NT2/D1 (cell line): Measurements from ENCODE around the gene DALRD3.

Source experiments
- SUZ12 ChIP-seq: IDR thresholded peaks from 2 replicates; pipeline ENCODE4 v1.6.1; 2011; ENCODE audit not compliant: insufficient read length, insufficient read depth; ENCODE audit errors: extremely low read depth
- YY1 ChIP-seq: IDR thresholded peaks from 2 replicates; pipeline ENCODE4 v1.6.1; 2011; ENCODE audit not compliant: insufficient read length, insufficient read depth
- ZNF274 ChIP-seq: IDR thresholded peaks from 2 replicates; pipeline ENCODE4 v1.6.1; 2011; ENCODE audit warnings: mild to moderate bottlenecking, low read depth, low read length

GRCh38 chr3:49018707-49019006, 277 bp upstream of the DALRD3 start:
- TF ChIP-seq SUZ12 (no peak), YY1 (no peak), ZNF274 (no peak)
